SKM-1 treated with dmso at 0.1 percent for 144 hours (cell line): Measurements from ENCODE around the gene FOSL2.
A peak's percentile ranks its signal among the peaks of the same experiment; 100 is the strongest.

ENCODE experiments used
- DNase-seq: peaks from one replicate; lab custom pipeline; 2025; ENCODE audit not compliant: unreplicated experiment; lab: John Stamatoyannopoulos, UW

Gene FOSL2

GRCh38 chr2:28356095-28356911, 36.4 kb upstream of the FOSL2 start:
- no peak for DNase-seq

- DNase-seq = no peak
Measured at GRCh38 chr2:28357055-28357454, 35.6 kb upstream of the FOSL2 start.

GRCh38 chr2:28357948-28358667, 34.5 kb upstream of the FOSL2 start:
- no peak for DNase-seq

- DNase-seq = no peak
Measured at GRCh38 chr2:28358668-28359201, 33.9 kb upstream of the FOSL2 start.

- DNase-seq = peak; percentile 95
Measured at GRCh38 chr2:28359222-28360057, 33.2 kb upstream of the FOSL2 start.

GRCh38 chr2:28360058-28360717, 32.5 kb upstream of the FOSL2 start:
- peak; percentile 70 for DNase-seq

GRCh38 chr2:28360718-28361293, 31.9 kb upstream of the FOSL2 start:
- DNase-seq = no peak

GRCh38 chr2:28361991-28362710, 30.5 kb upstream of the FOSL2 start:
- DNase-seq = no peak

GRCh38 chr2:28362991-28363521, 29.6 kb upstream of the FOSL2 start:
- no peak for DNase-seq

- DNase-seq = no peak
Measured at GRCh38 chr2:28363686-28364280, 28.9 kb upstream of the FOSL2 start.

- DNase-seq = no peak
Measured at GRCh38 chr2:28364610-28365009, 28.0 kb upstream of the FOSL2 start.

GRCh38 chr2:28365158-28365557, 27.5 kb upstream of the FOSL2 start:
- no peak for DNase-seq

GRCh38 chr2:28366149-28366495, 26.5 kb upstream of the FOSL2 start:
- no peak for DNase-seq

GRCh38 chr2:28366496-28367282, 26.0 kb upstream of the FOSL2 start:
- DNase-seq = peak; percentile 97

GRCh38 chr2:28367667-28368356, 24.8 kb upstream of the FOSL2 start:
- no peak for DNase-seq

- no peak for DNase-seq
Measured at GRCh38 chr2:28368357-28368798, 24.3 kb upstream of the FOSL2 start.

- no peak for DNase-seq
Measured at GRCh38 chr2:28369358-28369757, 23.3 kb upstream of the FOSL2 start.

GRCh38 chr2:28370354-28370753, 22.3 kb upstream of the FOSL2 start:
- peak; percentile 54 for DNase-seq
